ENCODE data around the gene TCF3. TPM values are rescaled to one million over a fixed set of nuclear protein-coding genes. Genes with fewer than 3 reads are reported as not detected.
"Not testable (repeated sequence)": the region's sequence is repeated elsewhere in the genome, so short reads cannot be mapped to it uniquely, and the experiment has no call there.

Gene TCF3
- total RNA-seq, 4 donors from 2014 or later, result 61.0 to 105 (median 69.0) TPM

DNA sequence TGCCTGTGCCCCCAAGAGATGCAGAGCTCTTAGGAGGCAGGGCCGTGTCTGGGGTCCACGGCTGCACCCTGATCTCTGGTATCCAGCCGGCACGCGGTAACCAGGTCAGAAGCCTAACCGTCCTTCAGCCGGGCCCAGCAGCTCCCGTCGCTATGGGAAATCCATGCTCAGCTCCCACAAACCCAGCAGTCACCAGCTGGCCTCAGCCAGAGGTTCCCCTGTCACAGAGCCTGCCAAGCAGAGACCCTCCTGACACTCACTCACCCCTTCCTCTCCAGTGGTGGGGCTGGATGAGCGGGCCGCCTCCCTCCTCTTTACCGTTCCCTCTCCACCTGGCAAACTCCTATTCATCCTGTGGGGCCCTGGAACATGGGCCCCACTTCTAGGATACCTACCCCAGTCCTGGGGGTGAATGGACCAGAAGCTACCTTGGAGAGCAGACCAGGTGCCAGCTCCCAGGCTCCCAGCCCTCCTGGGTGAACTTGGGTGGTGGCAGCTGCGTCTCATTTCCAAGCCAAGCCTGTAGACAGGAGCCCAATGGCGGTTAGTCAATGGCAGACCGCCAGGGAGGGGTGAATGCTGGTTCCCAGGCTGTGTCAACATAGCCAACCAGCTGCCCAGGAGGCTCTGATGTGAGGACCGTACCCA lies 21.4 kb upstream of the TCF3 start:
- TF ChIP-seq POLR2A (IDR thresholded peaks at IDR 0.05), result no peak
- TF ChIP-seq, protein P1, sequence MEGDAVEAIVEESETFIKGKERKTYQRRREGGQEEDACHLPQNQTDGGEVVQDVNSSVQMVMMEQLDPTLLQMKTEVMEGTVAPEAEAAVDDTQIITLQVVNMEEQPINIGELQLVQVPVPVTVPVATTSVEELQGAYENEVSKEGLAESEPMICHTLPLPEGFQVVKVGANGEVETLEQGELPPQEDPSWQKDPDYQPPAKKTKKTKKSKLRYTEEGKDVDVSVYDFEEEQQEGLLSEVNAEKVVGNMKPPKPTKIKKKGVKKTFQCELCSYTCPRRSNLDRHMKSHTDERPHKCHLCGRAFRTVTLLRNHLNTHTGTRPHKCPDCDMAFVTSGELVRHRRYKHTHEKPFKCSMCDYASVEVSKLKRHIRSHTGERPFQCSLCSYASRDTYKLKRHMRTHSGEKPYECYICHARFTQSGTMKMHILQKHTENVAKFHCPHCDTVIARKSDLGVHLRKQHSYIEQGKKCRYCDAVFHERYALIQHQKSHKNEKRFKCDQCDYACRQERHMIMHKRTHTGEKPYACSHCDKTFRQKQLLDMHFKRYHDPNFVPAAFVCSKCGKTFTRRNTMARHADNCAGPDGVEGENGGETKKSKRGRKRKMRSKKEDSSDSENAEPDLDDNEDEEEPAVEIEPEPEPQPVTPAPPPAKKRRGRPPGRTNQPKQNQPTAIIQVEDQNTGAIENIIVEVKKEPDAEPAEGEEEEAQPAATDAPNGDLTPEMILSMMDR (IDR thresholded peaks at IDR 0.05), result no peak
- DNase-seq (ENCODE audit: low spot score in 2 of 2), result no peak
- WGBS, 2 donors, result 66 to 67% methylated on average over 16 of the region's 16 CpGs
- H3K4me3 ChIP-seq (ENCODE audit: low read depth, poor library complexity, severe bottlenecking), result no peak overlapping the region
- intact Hi-C loops (cut with DNase I; ENCODE audit: low total_unique reads), result loop anchor here (5.0 to 10.0 kb wide), 2 partner anchors 126 to 141 kb away; partner anchors contain the start of gene ATP8B3

DNA sequence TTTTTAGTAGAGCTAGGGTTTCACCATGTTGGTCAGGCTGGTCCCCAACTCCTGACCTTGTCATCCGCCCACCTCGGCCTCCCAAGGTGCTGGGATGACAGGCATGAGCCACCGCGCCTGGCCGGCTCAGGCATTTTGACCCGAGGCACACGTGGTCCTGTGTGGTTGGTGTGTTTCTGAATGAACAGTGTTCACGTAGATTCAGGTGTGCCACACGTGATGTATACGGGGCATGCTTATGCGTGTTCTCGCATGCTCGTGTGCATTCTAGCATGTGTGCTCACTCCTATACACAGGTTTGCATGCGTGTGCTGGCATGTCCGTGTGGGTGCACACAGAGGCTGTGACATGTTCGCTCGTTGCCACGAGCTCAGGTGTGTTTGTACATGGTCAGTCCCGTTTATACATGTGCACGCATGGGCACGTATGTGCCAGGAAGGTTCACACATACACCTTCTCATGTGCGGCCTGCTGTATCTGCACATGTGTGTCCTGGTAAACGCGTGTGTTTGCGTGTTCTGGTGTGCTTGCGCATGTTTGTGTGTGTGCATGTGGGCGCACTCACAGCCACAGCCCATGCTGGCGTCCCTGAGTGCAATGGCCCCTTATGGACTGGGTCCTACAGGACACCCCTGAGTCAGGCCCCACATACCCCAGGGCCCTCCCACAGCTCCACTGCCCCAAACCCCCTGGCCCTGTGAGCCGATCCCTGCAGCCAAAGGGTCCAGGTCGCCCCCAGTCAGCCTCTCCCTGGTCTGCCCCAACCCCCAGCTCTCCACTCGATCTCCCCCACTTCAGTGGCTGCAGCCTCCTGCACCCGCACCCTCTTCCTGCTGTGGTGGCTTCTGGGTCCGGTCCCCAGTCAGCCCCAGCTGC lies 20.6 kb upstream of the TCF3 start:
- TF ChIP-seq, protein P1 (IDR thresholded peaks at IDR 0.05), result no peak
- no peak for TF ChIP-seq POLR2A (IDR thresholded peaks at IDR 0.05)
- no peak overlapping the region for H3K4me3 ChIP-seq (ENCODE audit: low read depth, poor library complexity, severe bottlenecking)
- intact Hi-C loops (cut with DNase I; ENCODE audit: low total_unique reads), result loop anchor here (5.0 to 10.0 kb wide), 2 partner anchors 126 to 142 kb away; partner anchors contain the start of gene ATP8B3
- DNase-seq (ENCODE audit: low spot score in 2 of 2), result no peak
- WGBS, 2 donors, result 73 to 78% methylated on average over 30 to 33 of the region's 33 CpGs

DNA sequence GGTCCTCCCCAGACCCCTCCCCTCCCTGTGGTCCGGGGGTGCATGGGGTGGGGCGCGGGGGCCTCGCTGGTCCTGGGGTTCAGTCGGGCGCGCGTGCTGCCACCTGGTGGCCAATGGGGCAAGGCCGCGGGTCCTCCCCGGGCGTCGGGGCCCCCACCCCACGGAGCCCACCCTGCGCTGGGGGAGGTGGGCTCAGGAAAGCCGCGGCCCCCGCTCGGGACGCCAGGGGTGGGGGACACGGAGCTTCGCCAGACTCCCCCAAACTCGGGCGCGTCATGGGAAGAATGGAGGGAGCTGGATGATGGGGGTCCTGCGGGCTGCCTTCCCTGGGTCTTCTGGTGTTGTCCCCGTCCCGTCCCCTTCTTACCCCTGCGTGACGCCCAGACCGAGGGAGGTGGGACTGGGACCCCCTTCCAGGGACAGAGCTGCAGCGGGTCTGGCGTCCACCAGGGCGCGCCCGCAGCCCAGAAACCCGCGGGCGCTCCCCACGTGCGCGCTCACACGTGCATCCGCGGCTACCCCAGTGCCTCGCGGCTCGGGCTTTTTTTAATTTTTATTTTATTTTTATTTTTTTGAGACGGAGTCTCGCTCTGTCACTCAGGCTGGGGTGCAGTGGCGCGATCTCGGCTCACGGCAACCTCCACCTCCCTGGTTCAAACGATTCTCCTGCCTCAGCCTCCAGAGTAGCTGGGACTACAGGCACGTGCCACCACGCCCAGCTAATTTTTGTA lies 19.8 kb upstream of the TCF3 start:
- H3K4me3 ChIP-seq (ENCODE audit: low read depth, poor library complexity, severe bottlenecking), result no peak overlapping the region
- intact Hi-C loops (cut with DNase I; ENCODE audit: low total_unique reads), result loop anchor here (5.0 to 10.0 kb wide), 2 partner anchors 125 to 143 kb away; partner anchors contain the start of gene ATP8B3
- no peak for DNase-seq (ENCODE audit: low spot score in 2 of 2)
- TF ChIP-seq, protein P1 (IDR thresholded peaks at IDR 0.05), result peak in 1 of 3 donors; percentile 24
- TF ChIP-seq POLR2A (IDR thresholded peaks at IDR 0.05), result no peak
- WGBS, 2 donors, result 3 to 6% methylated on average over 47 to 48 of the region's 57 CpGs

DNA sequence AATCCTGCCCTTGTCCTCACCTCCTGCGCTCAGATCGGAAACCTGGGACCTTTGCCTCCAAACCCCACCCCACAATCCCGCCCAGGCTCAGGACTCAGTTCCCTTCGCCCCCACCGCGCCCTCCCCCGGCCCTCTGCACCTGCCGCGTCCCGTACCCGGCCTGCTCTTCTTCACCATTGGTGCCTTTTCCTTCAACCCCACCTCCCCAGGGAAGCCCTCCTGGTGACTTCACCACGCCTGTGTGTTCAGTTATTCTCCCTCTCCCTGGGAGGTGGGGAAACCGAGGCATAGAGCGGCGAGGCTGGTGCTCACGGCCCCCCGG lies 19.3 kb upstream of the TCF3 start:
- H3K4me3 ChIP-seq (ENCODE audit: low read depth, poor library complexity, severe bottlenecking), result no peak overlapping the region

DNA sequence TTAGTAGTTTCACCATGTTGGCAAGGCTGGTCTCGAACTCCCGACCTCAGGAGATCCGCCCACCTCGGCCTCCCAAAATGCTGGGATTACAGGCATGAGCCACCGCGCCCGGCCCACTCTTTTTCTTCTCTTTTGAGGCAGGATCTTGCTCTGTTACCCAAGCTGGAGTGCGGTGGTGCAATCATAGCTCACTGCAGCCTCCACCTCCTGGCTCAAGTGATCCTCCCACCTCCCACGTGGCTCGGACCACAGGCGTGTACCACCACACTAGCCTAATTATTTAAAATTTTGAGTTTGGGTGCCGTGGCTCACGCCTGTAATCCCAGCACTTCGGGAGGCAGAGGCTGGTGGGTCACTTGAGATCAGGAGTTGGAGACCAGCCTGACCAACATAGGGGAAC lies 18.3 kb upstream of the TCF3 start:
- not testable (repeated sequence) for H3K4me3 ChIP-seq (ENCODE audit: low read depth, poor library complexity, severe bottlenecking); DNase-seq (ENCODE audit: low spot score in 2 of 2)
- intact Hi-C loops (cut with DNase I; ENCODE audit: low total_unique reads), result loop anchor here (5.0 to 10.0 kb wide), 2 partner anchors 123 to 144 kb away; partner anchors contain the start of gene ATP8B3
- 52 to 57% methylated on average over 14 of the region's 14 CpGs for WGBS, 2 donors

More for the DNA sequence above, 19.3 kb upstream of the TCF3 start:
- no peak for DNase-seq (ENCODE audit: low spot score in 2 of 2)
- no peak for TF ChIP-seq POLR2A (IDR thresholded peaks at IDR 0.05)
- TF ChIP-seq, protein P1 (IDR thresholded peaks at IDR 0.05), result no peak
- WGBS, 2 donors, result 3 to 4% methylated on average over 17 of the region's 17 CpGs
- intact Hi-C loops (cut with DNase I; ENCODE audit: low total_unique reads), result loop anchor here (5.0 to 10.0 kb wide), 2 partner anchors 124 to 143 kb away; partner anchors contain the start of gene ATP8B3

Measured in lower leg skin (tissue), 4 donors.